ENCODE measurements around the gene RHEBL1.

- TF ChIP-seq POLR2A (IDR thresholded peaks at IDR 0.05) (no peak), CTCF (IDR thresholded peaks at IDR 0.05) (no peak), EP300 (IDR thresholded peaks at IDR 0.05) (no peak)
These were observed 24.0 kb upstream of the RHEBL1 start for GRCh38 chr12:49093792-49094159.

All from ovary (tissue), 3 donors.